Naive B cell (primary cell): ENCODE data around the gene TET3. TPM values are rescaled to one million over a fixed set of nuclear protein-coding genes. Genes with fewer than 3 reads are reported as not detected.
A peak's percentile ranks its signal among the peaks of the same experiment; 100 is the strongest.

Experiments used
- ATAC-seq, 2 donors: fragments of 150-1000 bp; cut with Tn5 transposase; 2 replicates each; pipeline ENCODE4 v1.10.0; 2021; ENCODE audit warnings: low read depth in 2 of 2, mild to moderate bottlenecking in 2 of 2, moderate library complexity in 2 of 2
- DNase-seq: peaks from one replicate; pipeline ENCODE4 v3.0.0; 2022
- H3K27ac Mint-ChIP-seq, 6 donors: one replicate each; pipeline ENCODE4 v1.8.0; 2020 to 2022; ENCODE audit warnings: mild to moderate bottlenecking in 6 of 6, mixed read lengths in 6 of 6, moderate library complexity in 5 of 6, inconsistent platforms in 2 of 6
- H3K27me3 Mint-ChIP-seq, 3 donors: one replicate each; pipeline ENCODE4 v1.8.0; 2021 to 2022; ENCODE audit warnings: mixed read lengths in 3 of 3, mild to moderate bottlenecking in 1 of 3
- H3K36me3 Mint-ChIP-seq, 2 donors: one replicate each; pipeline ENCODE4 v1.8.0; 2020 to 2022; ENCODE audit warnings: mixed read lengths in 2 of 2, inconsistent platforms in 1 of 2, mild to moderate bottlenecking in 1 of 2
- H3K4me1 Mint-ChIP-seq, 3 donors: one replicate each; pipeline ENCODE4 v1.8.0; 2020 to 2022; ENCODE audit warnings: mixed read lengths in 3 of 3, inconsistent platforms in 1 of 3, mild to moderate bottlenecking in 1 of 3, moderate library complexity in 1 of 3
- H3K4me3 Mint-ChIP-seq, 8 donors: one replicate each; pipeline ENCODE4 v1.8.0; 2020 to 2022; ENCODE audit warnings: mild to moderate bottlenecking in 8 of 8, mixed read lengths in 8 of 8, moderate library complexity in 8 of 8, inconsistent platforms in 2 of 8
- H3K9me3 Mint-ChIP-seq, 7 donors: one replicate each; pipeline ENCODE4 v1.8.0; 2020 to 2022; ENCODE audit warnings: mixed read lengths in 7 of 7, mild to moderate bottlenecking in 5 of 7, inconsistent platforms in 2 of 7, moderate library complexity in 1 of 7
- polyA plus RNA-seq, 6 donors: library from polyadenylated mRNA; unstranded; fragments of 300-500 nt; fragmentation: Illumina TruSeq; gene quantifications; one replicate each; pipeline ENCODE4 v1.2.3, GENCODE V29; 2021; ENCODE audit warnings: low read depth in 6 of 6

The TET3 gene
- polyA plus RNA-seq, 6 donors from 2014 or later: 0.03 to 1.2 (median 0.53) TPM

GRCh38 chr2:73994178-73994831 is 9.6 kb downstream of the TET3 start:
- Mint-ChIP-seq H3K9me3 (peaks cover 0 to 10% (median 3%) of the 10 kb centered on the region in 7 donors), H3K4me3 (no peak overlapping the region), H3K27me3 (no peaks in the 10 kb centered on the region), H3K36me3 (peaks cover 21 to 24% of the 10 kb centered on the region in 2 donors), H3K4me1 (peaks cover 61 to 94% (median 70%) of the 10 kb centered on the region in 3 donors), H3K27ac (peak overlapping the region in 4 of 6 donors; percentile 19 to 85 (median 50))
- DNase-seq: no peak
- ATAC-seq: peak in 1 of 2 donors; percentile 29

- peaks cover 0 to 6% (median 3%) of the 10 kb centered on the region in 7 donors for H3K9me3 Mint-ChIP-seq
- peak overlapping the region in 2 of 8 donors; percentile 10 to 12 for H3K4me3 Mint-ChIP-seq
- H3K4me1 Mint-ChIP-seq: peaks cover 62 to 94% (median 70%) of the 10 kb centered on the region in 3 donors
- DNase-seq (no peak), ATAC-seq (peak in 1 of 2 donors; percentile 22)
- no peak overlapping the region for H3K27ac Mint-ChIP-seq
- H3K36me3 Mint-ChIP-seq: peaks cover 6 to 9% of the 10 kb centered on the region in 2 donors
- H3K27me3 Mint-ChIP-seq: no peaks in the 10 kb centered on the region
Measured at GRCh38 chr2:73995810-73996209, 11.1 kb downstream of the TET3 start.

- Mint-ChIP-seq H3K9me3 (no peaks in the 10 kb centered on the region), H3K27ac (peak overlapping the region in 4 of 6 donors; percentile 44 to 78 (median 58)), H3K4me3 (peak overlapping the region in 1 of 8 donors; percentile 36), H3K27me3 (no peaks in the 10 kb centered on the region), H3K36me3 (no peaks in the 10 kb centered on the region), H3K4me1 (peaks cover 72 to 94% (median 72%) of the 10 kb centered on the region in 3 donors)
- DNase-seq (no peak), ATAC-seq (no peak)
Measured at GRCh38 chr2:73997813-73998212, 13.1 kb downstream of the TET3 start.

- DNase-seq (no peak), ATAC-seq (no peak)
- peak overlapping the region in 3 of 8 donors; percentile 27 to 38 (median 33) for H3K4me3 Mint-ChIP-seq
- no peaks in the 10 kb centered on the region for H3K27me3 Mint-ChIP-seq
- no peaks in the 10 kb centered on the region for H3K36me3 Mint-ChIP-seq
- H3K4me1 Mint-ChIP-seq: peaks cover 70 to 93% (median 71%) of the 10 kb centered on the region in 3 donors
- no peaks in the 10 kb centered on the region for H3K9me3 Mint-ChIP-seq
- peak overlapping the region; percentile 19 to 79 (median 50) for H3K27ac Mint-ChIP-seq
Measured at GRCh38 chr2:73998451-73998850, 13.7 kb downstream of the TET3 start.

GRCh38 chr2:73998933-73999332 is 14.2 kb downstream of the TET3 start:
- H3K27ac Mint-ChIP-seq: peak overlapping the region in 3 of 6 donors; percentile 19 to 79 (median 51)
- no peaks in the 10 kb centered on the region for H3K36me3 Mint-ChIP-seq
- no peak for ATAC-seq
- DNase-seq: no peak
- H3K4me1 Mint-ChIP-seq: peaks cover 69 to 92% (median 70%) of the 10 kb centered on the region in 3 donors
- H3K9me3 Mint-ChIP-seq: no peaks in the 10 kb centered on the region
- no peaks in the 10 kb centered on the region for H3K27me3 Mint-ChIP-seq
- H3K4me3 Mint-ChIP-seq: no peak overlapping the region

DNA sequence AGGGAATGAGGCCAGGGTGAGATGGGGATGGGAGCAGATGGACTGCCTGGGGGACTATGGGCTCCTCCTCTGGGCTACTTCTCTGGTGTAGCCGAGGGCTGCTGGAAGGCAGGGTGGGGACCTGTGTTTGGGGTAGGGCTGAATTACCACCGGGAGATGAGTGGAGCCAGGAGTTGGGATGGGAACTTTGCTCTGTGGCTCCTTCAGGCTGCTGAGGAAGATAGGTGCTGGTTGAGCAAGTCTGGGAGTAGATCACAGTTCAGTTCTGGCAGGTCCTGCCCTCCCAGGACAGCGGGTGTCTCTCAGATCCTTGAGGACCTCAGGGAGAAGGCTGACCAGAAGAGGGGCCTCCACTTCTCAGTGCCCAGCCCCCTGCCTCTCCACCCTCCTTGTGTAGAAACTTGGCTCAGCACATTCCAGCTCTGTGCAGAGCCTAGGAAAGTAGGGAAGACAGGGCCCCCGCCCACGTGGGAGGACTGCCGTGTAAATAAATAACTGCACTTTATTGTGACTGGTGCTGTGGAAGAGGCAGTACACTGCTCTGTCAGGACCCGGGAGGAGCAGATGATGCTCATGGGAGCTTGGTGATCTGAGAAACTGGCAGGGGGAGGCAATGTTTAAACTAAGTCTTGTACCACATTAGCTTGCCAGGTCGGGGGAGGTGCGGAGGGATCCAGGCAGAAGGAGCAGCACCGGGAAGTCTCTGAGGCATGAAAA is 15.3 kb downstream of the TET3 start:
- H3K36me3 Mint-ChIP-seq: no peaks in the 10 kb centered on the region
- no peaks in the 10 kb centered on the region for H3K27me3 Mint-ChIP-seq
- peak overlapping the region in 2 of 8 donors; percentile 35 to 40 for H3K4me3 Mint-ChIP-seq
- H3K27ac Mint-ChIP-seq: peak overlapping the region; percentile 57 to 79 (median 62)
- DNase-seq: no peak
- H3K4me1 Mint-ChIP-seq: peaks cover 71 to 91% (median 74%) of the 10 kb centered on the region in 3 donors
- no peak for ATAC-seq
- no peaks in the 10 kb centered on the region for H3K9me3 Mint-ChIP-seq

GRCh38 chr2:74000666-74001065 is 16.0 kb downstream of the TET3 start:
- Mint-ChIP-seq H3K4me3 (peak overlapping the region in 5 of 8 donors; percentile 22 to 70 (median 40)), H3K9me3 (no peaks in the 10 kb centered on the region)
- ATAC-seq: no peak

GRCh38 chr2:74001121-74001520 is 16.4 kb downstream of the TET3 start:
- Mint-ChIP-seq H3K4me3 (peak overlapping the region in 7 of 8 donors; percentile 67 to 93 (median 83)), H3K27me3 (no peaks in the 10 kb centered on the region), H3K4me1 (peaks cover 78 to 83% (median 83%) of the 10 kb centered on the region in 3 donors), H3K27ac (peak overlapping the region in 5 of 6 donors; percentile 79 to 97 (median 92)), H3K9me3 (no peaks in the 10 kb centered on the region), H3K36me3 (no peaks in the 10 kb centered on the region)
- DNase-seq (no peak), ATAC-seq (no peak)

More at GRCh38 chr2:74000666-74001065, 16.0 kb downstream of the TET3 start:
- Mint-ChIP-seq H3K4me1 (peaks cover 76 to 85% (median 79%) of the 10 kb centered on the region in 3 donors), H3K36me3 (no peaks in the 10 kb centered on the region), H3K27ac (peak overlapping the region; percentile 48 to 90 (median 66)), H3K27me3 (no peaks in the 10 kb centered on the region)
- DNase-seq: no peak

GRCh38 chr2:74001781-74002504 is 17.2 kb downstream of the TET3 start:
- ATAC-seq (peak; percentile 67 to 73), DNase-seq (no peak)
- no peaks in the 10 kb centered on the region for H3K9me3 Mint-ChIP-seq
- peaks cover 75 to 88% (median 80%) of the 10 kb centered on the region in 3 donors for H3K4me1 Mint-ChIP-seq
- H3K36me3 Mint-ChIP-seq: no peaks in the 10 kb centered on the region
- peak overlapping the region; percentile 70 to 93 (median 88) for H3K4me3 Mint-ChIP-seq
- no peaks in the 10 kb centered on the region for H3K27me3 Mint-ChIP-seq
- H3K27ac Mint-ChIP-seq: peak overlapping the region; percentile 75 to 97 (median 91)

- no peaks in the 10 kb centered on the region for H3K36me3 Mint-ChIP-seq
- DNase-seq (peak; percentile 79), ATAC-seq (peak; percentile 87 to 88)
- H3K4me3 Mint-ChIP-seq: peak overlapping the region; percentile 70 to 93 (median 84)
- no peaks in the 10 kb centered on the region for H3K27me3 Mint-ChIP-seq
- H3K27ac Mint-ChIP-seq: peak overlapping the region in 5 of 6 donors; percentile 17 to 87 (median 73)
- no peaks in the 10 kb centered on the region for H3K9me3 Mint-ChIP-seq
- peaks cover 74 to 86% (median 76%) of the 10 kb centered on the region in 3 donors for H3K4me1 Mint-ChIP-seq
Measured at GRCh38 chr2:74002505-74003421, 18.1 kb downstream of the TET3 start.

DNA sequence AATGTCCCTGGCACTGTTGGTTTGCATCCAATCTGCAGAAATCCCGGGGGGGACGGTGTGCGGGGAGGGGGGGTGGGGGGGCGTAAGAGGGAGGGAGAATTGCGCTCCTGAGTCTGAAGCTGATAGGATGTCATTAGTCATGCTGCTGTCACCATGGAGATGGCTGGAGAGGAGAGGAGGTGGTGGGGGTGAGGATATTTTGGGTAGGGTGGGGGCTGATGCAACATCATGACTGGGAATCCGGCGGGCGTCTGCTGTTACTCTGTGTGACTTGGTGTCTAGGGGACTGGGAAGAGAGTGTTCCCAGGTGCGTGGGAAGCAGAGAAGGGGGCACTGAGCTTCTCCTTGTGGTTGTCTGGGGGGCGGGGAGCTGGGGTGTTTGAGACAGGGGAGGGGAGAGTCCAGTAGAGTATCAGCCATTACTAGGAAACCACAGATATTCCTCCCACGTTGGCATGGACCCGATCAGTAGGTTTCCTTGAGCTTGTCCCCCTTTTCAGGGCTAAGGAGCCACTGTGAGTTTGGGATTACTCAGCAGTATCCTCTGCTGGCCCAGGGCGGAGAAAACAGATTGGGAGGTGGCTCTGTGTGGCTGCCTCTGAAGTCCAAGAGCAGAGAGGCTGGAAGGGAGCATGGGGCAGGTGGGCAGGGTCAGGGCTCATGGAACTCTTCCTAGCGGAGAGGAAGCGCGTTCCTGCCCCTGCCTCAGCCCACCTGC is 18.9 kb downstream of the TET3 start:
- Mint-ChIP-seq H3K36me3 (no peaks in the 10 kb centered on the region), H3K4me1 (peaks cover 67 to 82% (median 74%) of the 10 kb centered on the region in 3 donors), H3K4me3 (peak overlapping the region; percentile 12 to 78 (median 50)), H3K27me3 (no peaks in the 10 kb centered on the region), H3K9me3 (no peaks in the 10 kb centered on the region), H3K27ac (peak overlapping the region in 1 of 6 donors; percentile 76)
- ATAC-seq (no peak), DNase-seq (no peak)
